HCT116 (cell line): Measurements from ENCODE around the gene REG1A. TPM values are rescaled to one million over a fixed set of nuclear protein-coding genes. Genes with fewer than 3 reads are reported as not detected.

Experiments
- ATAC-seq: fragments of 200-7000 bp; cut with Tn5 transposase; 2 replicates; pipeline ENCODE4 v1.9.1; 2020; ENCODE audit warnings: mild to moderate bottlenecking, moderate library complexity
- BruUV-seq: library from RNA; stranded (reverse); fragments of 400-500 nt; replicated peaks from 2 replicates; lab custom pipeline; 2021; lab: Mats Ljungman, UMichigan
- CTCF ChIA-PET: fragments of 300-600 bp; sonication (Branson Sonifier 250); formaldehyde crosslinking; loops from one replicate; lab custom pipeline; 2021; ENCODE audit warnings: antibody characterized with exemption; lab: Charles Lee
- POLR2A ChIA-PET: fragments of 300-600, 350-600 bp; sonication (Branson Sonifier 250); formaldehyde crosslinking; loops from one replicate; lab custom pipeline; 2021; ENCODE audit warnings: antibody characterized with exemption; lab: Charles Lee
- RAD21 ChIA-PET, 2 experiments: fragments of 300-600 bp; sonication (Branson Sonifier 250); formaldehyde crosslinking; loops; one replicate each; lab custom pipeline; 2023; ENCODE audit warnings: low total read pairs in 2 of 2; ENCODE audit not compliant: uncharacterized antibody in 2 of 2, unreplicated experiment in 2 of 2, low non-redundant PET in 1 of 2; lab: Charles Lee
- DNase-seq: peaks from one replicate; pipeline ENCODE4 v3.0.0-alpha.2; 2010; ENCODE audit warnings: low read depth, low spot score
- H2AFZ ChIP-seq: fragments of 200-600 bp; shearing (Covaris generic), sonication (generic); 2 replicates; pipeline ENCODE4 v1.6.1; 2017; ENCODE audit warnings: low read depth, mixed run types, mixed read lengths, antibody characterized with exemption, low read length; ENCODE audit not compliant: poor library complexity, severe bottlenecking
- H3K27ac ChIP-seq: 2 replicates; pipeline ENCODE4 v1.5.1; 2012; ENCODE audit warnings: low read depth, low read length
- H3K27me3 ChIP-seq: fragments of 200-600 bp; sonication (generic); 2 replicates; pipeline ENCODE4 v1.6.1; 2016; ENCODE audit warnings: mixed run types, low read length, mixed read lengths; ENCODE audit not compliant: insufficient read depth
- H3K36me3 ChIP-seq, 2 experiments: fragments of 200-500 bp in 1 of 2; fragments of 200-600 bp in 1 of 2; sonication (Bioruptor generic) in 1 of 2; sonication (generic) in 1 of 2; 2 replicates each; pipeline versions ENCODE4 v1.5.1 to v1.6.1; 2014 to 2016; ENCODE audit warnings: low read length in 2 of 2, inconsistent platforms in 1 of 2, mixed read lengths in 1 of 2, mixed run types in 1 of 2; ENCODE audit not compliant: insufficient read depth in 2 of 2, control insufficient read depth in 1 of 2
- H3K4me1 ChIP-seq, 2 experiments: fragments of 200-600 bp in 1 of 2; sonication (generic) in 1 of 2; 2 replicates each; pipeline versions ENCODE4 v1.5.1 to v1.6.1; 2012 to 2017; ENCODE audit warnings: low read length in 2 of 2, inconsistent platforms in 1 of 2, mild to moderate bottlenecking in 1 of 2, mixed read lengths in 1 of 2, mixed run types in 1 of 2, moderate library complexity in 1 of 2; ENCODE audit not compliant: insufficient read depth in 2 of 2, control insufficient read depth in 1 of 2
- H3K4me2 ChIP-seq: fragments of 200-600 bp; sonication (generic); 2 replicates; pipeline ENCODE4 v1.6.1; 2017; ENCODE audit warnings: mixed run types, low read length, mixed read lengths
- H3K4me3 ChIP-seq, 2 experiments: fragments of 200-600 bp in 1 of 2; sonication (generic) in 1 of 2; replicated peaks in 1 of 2; 2 replicates each; pipeline ENCODE4 v1.5.1; 2011 to 2016; ENCODE audit warnings: low read length in 2 of 2, control low read depth in 1 of 2, low read depth in 1 of 2, mild to moderate bottlenecking in 1 of 2, mixed read lengths in 1 of 2, mixed run types in 1 of 2
- H3K79me2 ChIP-seq: fragments of 200-600 bp; sonication (generic); 2 replicates; pipeline ENCODE4 v1.6.1; 2017; ENCODE audit warnings: mild to moderate bottlenecking, mixed run types, low read length, moderate library complexity, mixed read lengths; ENCODE audit not compliant: insufficient read depth
- H3K9ac ChIP-seq: fragments of 200-600 bp; sonication (generic); 2 replicates; pipeline ENCODE4 v1.6.1; 2016; ENCODE audit warnings: low read length, mixed read lengths
- H3K9me2 ChIP-seq: fragments of 200-600 bp; sonication (generic), shearing (Covaris generic); 2 replicates; pipeline ENCODE4 v1.6.1; 2017; ENCODE audit warnings: mixed run types, mild to moderate bottlenecking, moderate library complexity; ENCODE audit not compliant: insufficient read depth
- H3K9me3 ChIP-seq, 2 experiments: fragments of 200-500 bp in 1 of 2; fragments of 200-600 bp in 1 of 2; sonication (Bioruptor generic) in 1 of 2; sonication (generic) in 1 of 2; 2 replicates each; pipeline ENCODE4 v1.6.1; 2014 to 2017; ENCODE audit warnings: low read length in 2 of 2, mixed read lengths in 2 of 2, inconsistent platforms in 1 of 2, low read depth in 1 of 2, mild to moderate bottlenecking in 1 of 2, mixed run types in 1 of 2, moderate library complexity in 1 of 2; ENCODE audit not compliant: control insufficient read depth in 1 of 2, insufficient read depth in 1 of 2
- H4K20me1 ChIP-seq: fragments of 200-600 bp; sonication (generic), shearing (Covaris generic); 2 replicates; pipeline ENCODE4 v1.6.1; 2017; ENCODE audit warnings: mixed run types, mild to moderate bottlenecking, moderate library complexity; ENCODE audit not compliant: insufficient read depth
- CEBPB ChIP-seq: IDR thresholded peaks from 2 replicates; pipeline ENCODE4 v1.6.1; 2012; ENCODE audit warnings: low read depth
- EGR1 ChIP-seq: IDR thresholded peaks from 2 replicates; pipeline ENCODE4 v1.6.1; 2012; ENCODE audit warnings: low read depth
- EZH2 ChIP-seq: fragments of 200-600 bp; sonication (generic); IDR thresholded peaks from 2 replicates; pipeline ENCODE4 v1.6.1; 2017; ENCODE audit warnings: antibody characterized with exemption, mixed run types
- FOSL1 ChIP-seq: IDR thresholded peaks from 2 replicates; pipeline ENCODE4 v1.6.1; 2012; ENCODE audit warnings: low read depth
- JUND ChIP-seq: IDR thresholded peaks from 2 replicates; pipeline ENCODE4 v1.6.1; 2012
- POLR2AphosphoS5 ChIP-seq: IDR thresholded peaks from 2 replicates; pipeline ENCODE4 v1.6.1; 2011; ENCODE audit warnings: mild to moderate bottlenecking, low read depth, low read length, moderate library complexity
- RAD21 ChIP-seq: IDR thresholded peaks from 2 replicates; pipeline ENCODE4 v1.6.1; 2012; ENCODE audit warnings: low read depth, mild to moderate bottlenecking
- SIN3A ChIP-seq: IDR thresholded peaks from 2 replicates; pipeline ENCODE4 v1.6.1; 2012; ENCODE audit warnings: low read depth
- SP1 ChIP-seq: IDR thresholded peaks from 2 replicates; pipeline ENCODE4 v1.6.1; 2012; ENCODE audit warnings: low read depth
- SRF ChIP-seq: IDR thresholded peaks from 2 replicates; pipeline ENCODE4 v1.6.1; 2012; ENCODE audit warnings: low read depth
- YY1 ChIP-seq: IDR thresholded peaks from 2 replicates; pipeline ENCODE4 v1.6.1; 2011; ENCODE audit warnings: low read length, low read depth, moderate library complexity, mild to moderate bottlenecking; ENCODE audit not compliant: insufficient replicate concordance; ENCODE audit errors: extremely low read depth
- ZBTB33 ChIP-seq: IDR thresholded peaks from 2 replicates; pipeline ENCODE4 v1.6.1; 2011; ENCODE audit warnings: mild to moderate bottlenecking, low read length, moderate library complexity; ENCODE audit not compliant: insufficient replicate concordance; ENCODE audit errors: extremely low read depth
- ZFX ChIP-seq: fragments of 450-650 bp; IDR thresholded peaks from 2 replicates; pipeline ENCODE4 v1.6.1; 2017
- ZNF274 ChIP-seq: fragments of 200-500 bp; sonication (Bioruptor generic); IDR thresholded peaks from 2 replicates; pipeline ENCODE4 v1.6.1; 2014; ENCODE audit warnings: mild to moderate bottlenecking, low read depth, low read length, inconsistent platforms
- intact Hi-C: fragments of 100-400 bp; cut with micrococcal nuclease; formaldehyde crosslinking; loops from 2 replicates; pipeline ENCODE4 v1.10.0; 2022
- total RNA-seq: library from RNA; stranded (reverse); gene quantifications from one replicate; pipeline ENCODE4 v1.2.1, GENCODE V29; 2021; ENCODE audit not compliant: unreplicated experiment

REG1A gene
- total RNA-seq, 1 experiment from 2014 or later, result 5.2 TPM

GRCh38 chr2:79125721-79125985 lies 5.4 kb downstream of the REG1A start:
- Histone ChIP-seq H3K4me3 (no peak overlapping the region), H3K36me3 (no peaks in the 10 kb centered on the region), H3K27ac (no peak overlapping the region), H3K79me2 (no peaks in the 10 kb centered on the region), H2AFZ (no peak overlapping the region), H3K9ac (no peak overlapping the region), H3K4me1 (no peaks in the 10 kb centered on the region), H4K20me1 (no peaks in the 10 kb centered on the region), H3K27me3 (no peaks in the 10 kb centered on the region), H3K9me2 (no peaks in the 10 kb centered on the region), H3K4me2 (no peak overlapping the region), H3K9me3 (peaks cover 0 to 32% of the 10 kb centered on the region in 2 experiments; a peak in 2 of 4 replicates)
- intact Hi-C loops, result no loop called here
- no TSS peak for BruUV-seq
- TF ChIP-seq ZBTB33 (no peak), SP1 (no peak), ZFX (no peak), ZNF274 (no peak), YY1 (no peak), POLR2AphosphoS5 (no peak), RAD21 (no peak), EZH2 (no peak), JUND (no peak), CEBPB (no peak), SIN3A (no peak), EGR1 (no peak), SRF (no peak), FOSL1 (no peak)
- RAD21 ChIA-PET, result no interaction called here
- POLR2A ChIA-PET, result no interaction called here
- ATAC-seq (no peak), DNase-seq (no peak)
- CTCF ChIA-PET, result no interaction called here
